Activated CD8-positive, alpha-beta memory T cell treated with anti-CD3 and anti-CD28 coated beads, Interleukin-2, amount 50 U/mL, for 24 hours (primary cell): ENCODE results near the gene AKIRIN2.

Source experiments
- DNase-seq: peaks from one replicate; pipeline ENCODE4 v3.0.0-alpha.2; 2020; ENCODE audit errors: extremely low read depth

AKIRIN2 gene

GRCh38 chr6:87701676-87702588 lies at the start of gene AKIRIN2:
Gene AKIRIN2, minus strand, starts transcription at chr6:87702233. Its CDS starts 549 bp downstream, at chr6:87701684.
- peak; percentile 90 for DNase-seq

- no peak for DNase-seq
Measured at GRCh38 chr6:87747646-87748045, 45.6 kb upstream of the AKIRIN2 start.

GRCh38 chr6:87745966-87746721 lies 44.1 kb upstream of the AKIRIN2 start:
- no peak for DNase-seq

- DNase-seq = no peak
Measured at GRCh38 chr6:87743454-87743853, 41.4 kb upstream of the AKIRIN2 start.

GRCh38 chr6:87742106-87742505 lies 40.1 kb upstream of the AKIRIN2 start:
- DNase-seq = no peak

- DNase-seq = no peak
Measured at GRCh38 chr6:87741001-87741650, 39.1 kb upstream of the AKIRIN2 start.

- DNase-seq = no peak
Measured at GRCh38 chr6:87738744-87739143, 36.7 kb upstream of the AKIRIN2 start.

GRCh38 chr6:87738000-87738399 lies 36.0 kb upstream of the AKIRIN2 start:
- DNase-seq = no peak

GRCh38 chr6:87736809-87737540 lies 34.9 kb upstream of the AKIRIN2 start:
- DNase-seq = no peak

GRCh38 chr6:87731818-87732661 lies 30.0 kb upstream of the AKIRIN2 start:
- no peak for DNase-seq

- DNase-seq = no peak
Measured at GRCh38 chr6:87731080-87731479, 29.0 kb upstream of the AKIRIN2 start.

GRCh38 chr6:87729965-87730719 lies 28.1 kb upstream of the AKIRIN2 start:
- DNase-seq = no peak

GRCh38 chr6:87728706-87729105 lies 26.7 kb upstream of the AKIRIN2 start:
- DNase-seq = no peak

GRCh38 chr6:87724983-87725811 lies 23.2 kb upstream of the AKIRIN2 start:
- no peak for DNase-seq

GRCh38 chr6:87723170-87724078 lies 21.4 kb upstream of the AKIRIN2 start:
- no peak for DNase-seq

GRCh38 chr6:87722540-87723169 lies 20.6 kb upstream of the AKIRIN2 start:
- no peak for DNase-seq

GRCh38 chr6:87721311-87721710 lies 19.3 kb upstream of the AKIRIN2 start:
- DNase-seq = no peak
